Esophagus muscularis mucosa (tissue), 4 donors: Measurements from ENCODE around the gene ALG5. TPM values are rescaled to one million over a fixed set of nuclear protein-coding genes. Genes with fewer than 3 reads are reported as not detected.

Experiments
- DNase-seq: peaks from one replicate; pipeline ENCODE4 v3.0.0-alpha.2; 2017; ENCODE audit errors: extremely low spot score
- H3K27ac ChIP-seq, 4 donors: fragments of 200-600 bp; sonication (generic); replicated peaks in 1 of 4; 1 replicate in 3 of 4; 2 replicates in 1 of 4; pipeline ENCODE4 v1.5.1; 2016 to 2019; ENCODE audit warnings: mild to moderate bottlenecking in 1 of 4
- H3K27me3 ChIP-seq, 4 donors: fragments of 200-600 bp; sonication (generic); one replicate each; pipeline versions ENCODE4 v1.5.1 to v1.6.0; 2016 to 2019
- H3K36me3 ChIP-seq, 4 donors: fragments of 200-600 bp; sonication (generic); one replicate each; pipeline ENCODE4 v1.5.1; 2016 to 2019
- H3K4me1 ChIP-seq, 4 donors: fragments of 200-600 bp; sonication (generic); one replicate each; pipeline ENCODE4 v1.5.1; 2016 to 2019
- H3K4me3 ChIP-seq, 4 donors: fragments of 200-600 bp; sonication (generic); 1 replicate in 2 of 4; 2 replicates in 2 of 4; pipeline ENCODE4 v1.5.1; 2016 to 2019; ENCODE audit warnings: mild to moderate bottlenecking in 4 of 4, moderate library complexity in 1 of 4
- H3K9me3 ChIP-seq, 4 donors: fragments of 200-600 bp; sonication (generic); 1 replicate in 3 of 4; 2 replicates in 1 of 4; pipeline ENCODE4 v1.5.1; 2016 to 2019
- EP300 ChIP-seq: sonication (generic); formaldehyde crosslinking; IDR thresholded peaks from one replicate; pipeline ENCODE4 v1.6.1; 2017; ENCODE audit warnings: antibody characterized with exemption
- POLR2A ChIP-seq: fragments of 450-650 bp; IDR thresholded peaks from one replicate; pipeline ENCODE4 v1.6.1; 2017; ENCODE audit warnings: antibody characterized with exemption, moderate library complexity, mild to moderate bottlenecking, low read depth
- POLR2AphosphoS5 ChIP-seq, 2 donors: sonication (generic); formaldehyde crosslinking; IDR thresholded peaks; one replicate each; pipeline ENCODE4 v1.6.1; 2017; ENCODE audit warnings: antibody characterized with exemption in 2 of 2
- WGBS: methylation state at CpG from one replicate; pipeline ENCODE4 v1.1.5; 2018; 5-methylcytosine and 5-hydroxymethylcytosine counted together
- intact Hi-C: fragments of 100-400 bp; cut with DNase I; formaldehyde crosslinking; loops from one replicate; pipeline ENCODE4 v1.15.1; 2023
- total RNA-seq, 4 donors: library from RNA; depleted of rRNA; stranded (reverse); fragments of >200 nt; gene quantifications; one replicate each; pipeline versions ENCODE4 v1.1.0 to v1.2.1, GENCODE V29; 2016
- TF ChIP-seq, protein P1 (sequence below), 3 experiments: fragments of 200-600 bp in 2 of 3; fragments of 450-650 bp in 1 of 3; sonication (generic) in 2 of 3; IDR thresholded peaks; one replicate each; pipeline ENCODE4 v1.5.1; 2017 to 2019; ENCODE audit warnings: antibody characterized with exemption in 3 of 3, mild to moderate bottlenecking in 2 of 3, moderate library complexity in 1 of 3

Gene ALG5
- total RNA-seq, 4 donors from 2014 or later, result 17.3 to 28.2 (median 20.4) TPM

DNA sequence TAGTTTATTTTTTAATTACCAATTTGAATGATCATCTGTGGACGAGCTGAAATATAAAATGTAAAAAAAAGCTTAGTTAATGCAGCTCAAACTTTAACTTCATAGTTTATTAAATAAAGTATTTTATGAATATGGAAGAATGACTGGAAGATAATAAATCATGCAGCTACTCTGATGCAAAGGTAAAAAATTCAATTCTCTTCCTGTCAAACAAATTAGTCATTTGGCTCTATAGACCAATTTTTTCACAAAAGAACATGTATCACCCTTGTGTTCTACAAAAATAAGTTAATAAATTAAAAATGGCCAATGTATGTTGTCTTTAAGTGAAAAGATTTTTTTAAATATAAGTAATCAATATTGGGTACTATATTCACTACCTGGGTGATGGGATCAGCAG lies 27.6 kb upstream of the ALG5 start:
- WGBS, result 91% methylated on average over 1 of the region's 1 CpG
- DNase-seq, result no peak
- Histone ChIP-seq H3K27ac (no peak overlapping the region), H3K27me3 (no peaks in the 10 kb centered on the region), H3K4me3 (no peak overlapping the region), H3K9me3 (no peaks in the 10 kb centered on the region), H3K4me1 (no peaks in the 10 kb centered on the region), H3K36me3 (peaks cover 63 to 98% (median 82%) of the 10 kb centered on the region in 4 donors)
- intact Hi-C loops, result no loop called here
- TF ChIP-seq POLR2AphosphoS5 (IDR thresholded peaks at IDR 0.05) (no peak), EP300 (no peak)
- TF ChIP-seq, protein P1, sequence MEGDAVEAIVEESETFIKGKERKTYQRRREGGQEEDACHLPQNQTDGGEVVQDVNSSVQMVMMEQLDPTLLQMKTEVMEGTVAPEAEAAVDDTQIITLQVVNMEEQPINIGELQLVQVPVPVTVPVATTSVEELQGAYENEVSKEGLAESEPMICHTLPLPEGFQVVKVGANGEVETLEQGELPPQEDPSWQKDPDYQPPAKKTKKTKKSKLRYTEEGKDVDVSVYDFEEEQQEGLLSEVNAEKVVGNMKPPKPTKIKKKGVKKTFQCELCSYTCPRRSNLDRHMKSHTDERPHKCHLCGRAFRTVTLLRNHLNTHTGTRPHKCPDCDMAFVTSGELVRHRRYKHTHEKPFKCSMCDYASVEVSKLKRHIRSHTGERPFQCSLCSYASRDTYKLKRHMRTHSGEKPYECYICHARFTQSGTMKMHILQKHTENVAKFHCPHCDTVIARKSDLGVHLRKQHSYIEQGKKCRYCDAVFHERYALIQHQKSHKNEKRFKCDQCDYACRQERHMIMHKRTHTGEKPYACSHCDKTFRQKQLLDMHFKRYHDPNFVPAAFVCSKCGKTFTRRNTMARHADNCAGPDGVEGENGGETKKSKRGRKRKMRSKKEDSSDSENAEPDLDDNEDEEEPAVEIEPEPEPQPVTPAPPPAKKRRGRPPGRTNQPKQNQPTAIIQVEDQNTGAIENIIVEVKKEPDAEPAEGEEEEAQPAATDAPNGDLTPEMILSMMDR (IDR thresholded peaks at IDR 0.05), result no peak

GRCh38 chr13:37023871-37024270 lies 24.7 kb upstream of the ALG5 start:
- no peak for TF ChIP-seq EP300
- no peak for TF ChIP-seq POLR2A
- no peak for TF ChIP-seq POLR2AphosphoS5 (IDR thresholded peaks at IDR 0.05)
- TF ChIP-seq, protein P1 (IDR thresholded peaks at IDR 0.05), result no peak
- no peak overlapping the region for H3K27ac ChIP-seq
- H3K27me3 ChIP-seq, result no peaks in the 10 kb centered on the region
- intact Hi-C loops, result no loop called here
- no peaks in the 10 kb centered on the region for H3K4me1 ChIP-seq
- H3K4me3 ChIP-seq, result no peak overlapping the region
- H3K9me3 ChIP-seq, result no peaks in the 10 kb centered on the region
- H3K36me3 ChIP-seq, result peaks cover 57 to 99% (median 79%) of the 10 kb centered on the region in 4 donors
- DNase-seq, result no peak
- 75% methylated on average over 1 of the region's 1 CpG for WGBS

- Histone ChIP-seq H3K9me3 (no peaks in the 10 kb centered on the region), H3K27ac (no peak overlapping the region), H3K4me3 (no peak overlapping the region), H3K4me1 (no peaks in the 10 kb centered on the region), H3K27me3 (no peaks in the 10 kb centered on the region), H3K36me3 (peaks cover 21 to 87% (median 65%) of the 10 kb centered on the region in 4 donors)
- WGBS, result 86% methylated on average over 1 of the region's 1 CpG
- DNase-seq, result no peak
- intact Hi-C loops, result no loop called here
- TF ChIP-seq POLR2AphosphoS5 (IDR thresholded peaks at IDR 0.05), result no peak
- TF ChIP-seq, protein P1 (IDR thresholded peaks at IDR 0.05), result no peak
- no peak for TF ChIP-seq EP300
- no peak for TF ChIP-seq POLR2A
Observed at GRCh38 chr13:37014609-37015008, 15.5 kb upstream of the ALG5 start.

GRCh38 chr13:37011788-37012187 lies 12.6 kb upstream of the ALG5 start:
- Histone ChIP-seq H3K4me1 (no peaks in the 10 kb centered on the region), H3K36me3 (peaks cover 44 to 95% (median 72%) of the 10 kb centered on the region in 4 donors), H3K9me3 (no peaks in the 10 kb centered on the region), H3K4me3 (no peak overlapping the region), H3K27ac (no peak overlapping the region), H3K27me3 (no peaks in the 10 kb centered on the region)
- 78% methylated on average over 2 of the region's 2 CpGs for WGBS
- DNase-seq, result no peak
- intact Hi-C loops, result no loop called here
- TF ChIP-seq, protein P1 (IDR thresholded peaks at IDR 0.05), result no peak
- TF ChIP-seq EP300 (no peak), POLR2AphosphoS5 (IDR thresholded peaks at IDR 0.05) (no peak), POLR2A (no peak)

DNA sequence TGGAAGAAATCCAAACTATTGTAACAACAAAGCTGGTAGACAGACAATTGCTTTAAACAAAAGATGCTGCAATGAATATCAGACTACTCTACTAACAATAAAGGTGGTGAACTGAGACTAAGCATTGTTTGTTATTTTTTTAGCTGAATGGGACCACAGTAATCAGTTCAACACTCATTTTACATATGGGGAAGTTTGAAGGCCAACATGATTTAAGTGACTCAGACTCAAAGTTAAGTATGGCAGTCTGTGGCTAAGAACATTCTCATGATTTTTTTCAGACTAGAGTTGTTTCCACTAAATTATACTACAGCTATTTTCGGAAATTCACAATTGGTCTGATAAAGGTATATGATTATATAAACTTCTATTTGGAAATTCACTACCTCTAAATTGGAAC lies 11.9 kb upstream of the ALG5 start:
- 100% methylated on average over 1 of the region's 1 CpG for WGBS
- H3K4me1 ChIP-seq, result no peaks in the 10 kb centered on the region
- TF ChIP-seq, protein P1 (IDR thresholded peaks at IDR 0.05), result no peak
- TF ChIP-seq POLR2AphosphoS5 (IDR thresholded peaks at IDR 0.05) (no peak), POLR2A (no peak), EP300 (no peak)
- peaks cover 40 to 95% (median 72%) of the 10 kb centered on the region in 4 donors for H3K36me3 ChIP-seq
- H3K27ac ChIP-seq, result no peak overlapping the region
- H3K27me3 ChIP-seq, result no peaks in the 10 kb centered on the region
- intact Hi-C loops, result no loop called here
- H3K9me3 ChIP-seq, result no peaks in the 10 kb centered on the region
- DNase-seq, result no peak
- no peak overlapping the region for H3K4me3 ChIP-seq
